ENCODE results near the gene GALNT11.

Gene GALNT11

GRCh38 chr7:152158801-152159587, 133.5 kb downstream of the GALNT11 start:
- DNase-seq = no peak

GRCh38 chr7:152161171-152161570, 135.7 kb downstream of the GALNT11 start:
- no peak for DNase-seq

GRCh38 chr7:152162287-152162686, 136.8 kb downstream of the GALNT11 start:
- DNase-seq = no peak

All from islet precursor cell (in vitro differentiated cells).